Right lung (tissue), 10 donors: Measurements from ENCODE around the gene CACUL1. TPM values are rescaled to one million over a fixed set of nuclear protein-coding genes. Genes with fewer than 3 reads are reported as not detected.
"Not testable (repeated sequence)": the region's sequence is repeated elsewhere in the genome, so short reads cannot be mapped to it uniquely, and the experiment has no call there.

Experiments used
- DNase-seq, 2 donors: peaks; one replicate each; pipeline ENCODE4 v3.0.0-alpha.2; 2013
- long read RNA-seq, 8 donors: transcript quantifications; one replicate each; lab custom pipeline, GENCODE V29; 2026
- polyA plus RNA-seq, 5 donors: library from polyadenylated mRNA; unstranded; fragments of 120-200 nt; gene quantifications; one replicate each; pipeline versions ENCODE4 v1.2.1 to v1.2.3, GENCODE V29; 2013; ENCODE audit warnings: inconsistent platforms in 1 of 5, low replicate concordance in 1 of 5; ENCODE audit not compliant: insufficient read length in 5 of 5, insufficient read depth in 1 of 5

Gene CACUL1
- 10 to 100 TPM; 21.2 to 44.0 (median 36.4) TPM for polyA plus RNA-seq
- long read RNA-seq, donor 1, full-length matches to known transcripts = 21 of 21 reads
- long read RNA-seq, donor 1, partial matches to known transcripts = 0 of 21 reads
- long read RNA-seq, donor 1, other reads (novel, unspliced or antisense) = 0 of 21 reads
- long read RNA-seq, donor 2, full-length matches to known transcripts = 6 of 6 reads
- long read RNA-seq, donor 2, partial matches to known transcripts = 0 of 6 reads
- long read RNA-seq, donor 2, other reads (novel, unspliced or antisense) = 0 of 6 reads
- long read RNA-seq, donor 3, full-length matches to known transcripts = 15 of 15 reads
- long read RNA-seq, donor 3, partial matches to known transcripts = 0 of 15 reads
- long read RNA-seq, donor 3, other reads (novel, unspliced or antisense) = 0 of 15 reads
- long read RNA-seq, donor 4, full-length matches to known transcripts = 6 of 6 reads
- long read RNA-seq, donor 4, partial matches to known transcripts = 0 of 6 reads
- long read RNA-seq, donor 4, other reads (novel, unspliced or antisense) = 0 of 6 reads
- long read RNA-seq, donor 5, full-length matches to known transcripts = 18 of 18 reads
- long read RNA-seq, donor 5, partial matches to known transcripts = 0 of 18 reads
- long read RNA-seq, donor 5, other reads (novel, unspliced or antisense) = 0 of 18 reads
- long read RNA-seq, donor 6, full-length matches to known transcripts = 15 of 15 reads
- long read RNA-seq, donor 6, partial matches to known transcripts = 0 of 15 reads
- long read RNA-seq, donor 6, other reads (novel, unspliced or antisense) = 0 of 15 reads
- long read RNA-seq, donor 7, full-length matches to known transcripts = 5 of 5 reads
- long read RNA-seq, donor 7, partial matches to known transcripts = 0 of 5 reads
- long read RNA-seq, donor 7, other reads (novel, unspliced or antisense) = 0 of 5 reads
- long read RNA-seq, donor 8, full-length matches to known transcripts = 2 of 2 reads
- long read RNA-seq, donor 8, partial matches to known transcripts = 0 of 2 reads
- long read RNA-seq, donor 8, other reads (novel, unspliced or antisense) = 0 of 2 reads

GRCh38 chr10:118754556-118755423 is at the start of gene CACUL1:
Gene CACUL1, minus strand, starts transcription at chr10:118754970. Its CDS starts 208 bp downstream, at chr10:118754762.
- peak; percentile 100 for DNase-seq

- no peak for DNase-seq
Measured at GRCh38 chr10:118804262-118804773, 49.5 kb upstream of the CACUL1 start.

GRCh38 chr10:118802126-118802793 is 47.5 kb upstream of the CACUL1 start:
- no peak for DNase-seq

- DNase-seq = peak in 1 of 2 donors; percentile 12
Measured at GRCh38 chr10:118800920-118801319, 46.1 kb upstream of the CACUL1 start.

- DNase-seq = no peak
Measured at GRCh38 chr10:118799777-118800176, 45.0 kb upstream of the CACUL1 start.

GRCh38 chr10:118798231-118798662 is 43.5 kb upstream of the CACUL1 start:
- DNase-seq = no peak

- DNase-seq = not testable (repeated sequence)
Measured at GRCh38 chr10:118794971-118795370, 40.2 kb upstream of the CACUL1 start.

GRCh38 chr10:118793545-118793944 is 38.8 kb upstream of the CACUL1 start:
- DNase-seq = no peak

- DNase-seq = no peak
Measured at GRCh38 chr10:118792526-118792925, 37.8 kb upstream of the CACUL1 start.

GRCh38 chr10:118790058-118790457 is 35.3 kb upstream of the CACUL1 start:
- DNase-seq = no peak

GRCh38 chr10:118785551-118785950 is 30.8 kb upstream of the CACUL1 start:
- no peak for DNase-seq

- no peak for DNase-seq
Measured at GRCh38 chr10:118783776-118784545, 29.2 kb upstream of the CACUL1 start.

- not testable (repeated sequence) for DNase-seq
Measured at GRCh38 chr10:118782916-118783465, 28.2 kb upstream of the CACUL1 start.

GRCh38 chr10:118781541-118781940 is 26.8 kb upstream of the CACUL1 start:
- no peak for DNase-seq

GRCh38 chr10:118778727-118779126 is 24.0 kb upstream of the CACUL1 start:
- no peak for DNase-seq

- DNase-seq = no peak
Measured at GRCh38 chr10:118776960-118777359, 22.2 kb upstream of the CACUL1 start.

- DNase-seq = no peak
Measured at GRCh38 chr10:118776033-118776432, 21.3 kb upstream of the CACUL1 start.

- no peak for DNase-seq
Measured at GRCh38 chr10:118775478-118775877, 20.7 kb upstream of the CACUL1 start.

GRCh38 chr10:118773041-118773440 is 18.3 kb upstream of the CACUL1 start:
- DNase-seq = no peak
